HepG2 (cell line): ENCODE results near the gene CFAP100. TPM values are rescaled to one million over a fixed set of nuclear protein-coding genes. Genes with fewer than 3 reads are reported as not detected.

Source experiments
- BHLHE40 ChIP-seq: IDR thresholded peaks from 2 replicates; pipeline ENCODE4 v1.6.1; 2011; ENCODE audit warnings: low read length, improper control_type of control experiment
- DRAP1 ChIP-seq: IDR thresholded peaks from 2 replicates; pipeline ENCODE4 v1.6.1; 2016; ENCODE audit warnings: missing genetic modification reagents, missing compliant biosample characterization
- GPBP1L1 ChIP-seq: sonication (generic); formaldehyde crosslinking; IDR thresholded peaks from 2 replicates; pipeline ENCODE4 v1.5.0; 2020; ENCODE audit warnings: mild to moderate bottlenecking, missing genetic modification reagents
- GZF1 ChIP-seq: sonication (generic); formaldehyde crosslinking; IDR thresholded peaks from 2 replicates; pipeline ENCODE4 v1.5.1; 2020; ENCODE audit warnings: mild to moderate bottlenecking, missing genetic modification reagents
- HMGXB4 ChIP-seq, 2 experiments: sonication (generic) in 1 of 2; formaldehyde crosslinking in 1 of 2; IDR thresholded peaks; 2 replicates each; pipeline versions ENCODE4 v1.4.0 to v1.6.1; 2018 to 2020; ENCODE audit warnings: missing genetic modification reagents in 2 of 2, borderline replicate concordance in 1 of 2, low read depth in 1 of 2, mild to moderate bottlenecking in 1 of 2, missing biosample characterization in 1 of 2
- MED1 ChIP-seq: sonication (generic); formaldehyde crosslinking; IDR thresholded peaks from 2 replicates; pipeline ENCODE4 v1.4.0; 2020; ENCODE audit warnings: missing genetic modification reagents
- POLR2A ChIP-seq, 2 experiments: IDR thresholded peaks; 2 replicates each; pipeline ENCODE4 v1.6.1; 2011; ENCODE audit warnings: low read depth in 2 of 2, low read length in 2 of 2, mild to moderate bottlenecking in 1 of 2, moderate library complexity in 1 of 2; ENCODE audit not compliant: insufficient read depth in 1 of 2
- POLR2AphosphoS5 ChIP-seq: IDR thresholded peaks from 2 replicates; pipeline ENCODE4 v1.6.1; 2012; ENCODE audit warnings: low read depth, low read length
- RFX5 ChIP-seq: IDR thresholded peaks from 2 replicates; pipeline ENCODE4 v1.6.1; 2011; ENCODE audit warnings: low read depth, low read length, improper control_type of control experiment
- THAP11 ChIP-seq: IDR thresholded peaks from 2 replicates; pipeline ENCODE4 v1.6.1; 2016; ENCODE audit warnings: missing biosample characterization, missing genetic modification reagents
- ZBTB10 ChIP-seq: sonication (generic); formaldehyde crosslinking; IDR thresholded peaks from 2 replicates; pipeline ENCODE4 v1.4.0; 2020; ENCODE audit warnings: missing genetic modification reagents, borderline replicate concordance
- ZFX ChIP-seq: sonication (generic); formaldehyde crosslinking; IDR thresholded peaks from 2 replicates; pipeline ENCODE4 v1.4.0; 2020; ENCODE audit warnings: mild to moderate bottlenecking, low read depth, missing genetic modification reagents, moderate library complexity
- ZHX1 ChIP-seq: sonication (generic); formaldehyde crosslinking; IDR thresholded peaks from 2 replicates; pipeline ENCODE4 v1.8.1; 2022; ENCODE audit warnings: low read depth, mild to moderate bottlenecking, missing genetic modification reagents
- ZNF138 ChIP-seq: sonication (generic); formaldehyde crosslinking; IDR thresholded peaks from 2 replicates; pipeline ENCODE4 v1.5.0; 2020; ENCODE audit warnings: mild to moderate bottlenecking, low read depth, missing genetic modification reagents
- ZNF18 ChIP-seq: sonication (generic); formaldehyde crosslinking; IDR thresholded peaks from 2 replicates; pipeline ENCODE4 v1.8.0; 2022; ENCODE audit warnings: mild to moderate bottlenecking, missing genetic modification reagents; ENCODE audit not compliant: insufficient replicate concordance
- ZNF598 ChIP-seq: sonication (generic); formaldehyde crosslinking; IDR thresholded peaks from 2 replicates; pipeline ENCODE4 v1.5.1; 2020; ENCODE audit warnings: mild to moderate bottlenecking, missing genetic modification reagents, borderline replicate concordance
- ZNF747 ChIP-seq: sonication (generic); formaldehyde crosslinking; IDR thresholded peaks from 2 replicates; pipeline ENCODE4 v1.8.1; 2023; ENCODE audit warnings: missing genetic modification reagents, mild to moderate bottlenecking, borderline replicate concordance
- polyA plus RNA-seq, 8 experiments: library from polyadenylated mRNA; depleted of rRNA in 3 of 8; stranded (reverse) in 7 of 8; unstranded in 1 of 8; fragments of >200 nt; fragmentation: Illumina TruSeq in 4 of 8; extraction: Trizol in 4 of 8; gene quantifications; 2 replicates each; pipeline versions ENCODE4 v1.2.1 to v1.2.3, GENCODE V29; 2011 to 2016; ENCODE audit warnings: low read depth in 4 of 8, missing spikeins in 1 of 8, mixed read lengths in 1 of 8; ENCODE audit not compliant: insufficient read depth in 1 of 8
- total RNA-seq, 5 experiments: library from RNA; depleted of rRNA; stranded (reverse); fragments of >200 nt; fragmentation: Illumina TruSeq; extraction: Trizol; gene quantifications; 2 replicates each; pipeline ENCODE4 v1.2.3, GENCODE V29; 2016; ENCODE audit warnings: low read depth in 1 of 5

The CFAP100 gene
- total and polyA plus RNA-seq, 2 of the 13 experiments (the other 11 are each of a cell fraction or from before 2014, with no cell fraction given): 0.32 TPM; not detected in 1

- TF ChIP-seq ZNF18 (no peak), ZHX1 (peak; percentile 72; the same call in 1 of the 2 replicates), GPBP1L1 (no peak), ZFX (CRISPR knock-in tag) (peak; percentile 68; the same call in 1 of the 2 replicates), ZBTB10 (CRISPR knock-in tag) (no peak), ZNF747 (CRISPR knock-in tag) (0 out of 2 replicates have a peak, but pooled peaks have one; percentile 47), HMGXB4 (CRISPR knock-in tag; IDR thresholded peaks at IDR 0.05; ENCODE audit: borderline replicate concordance in 1 of 2, low read depth in 1 of 2) (peak; percentile 24 to 28; a peak in 1 of 4 replicates), POLR2A (IDR thresholded peaks at IDR 0.05; ENCODE audit: insufficient read depth in 1 of 2, low read depth in 2 of 2, low read length in 2 of 2) (peak in 1 of 2 experiments; percentile 58; a peak in 2 of 4 replicates), BHLHE40 (peak; percentile 21; the same call in 1 of the 2 replicates), ZNF138 (no peak), GZF1 (no peak), THAP11 (peak; percentile 68), DRAP1 (CRISPR knock-in tag) (0 out of 2 replicates have a peak, but pooled peaks have one; percentile 11), MED1 (CRISPR knock-in tag) (peak; percentile 26; the same call in 1 of the 2 replicates), RFX5 (no peak), ZNF598 (CRISPR knock-in tag) (no peak), POLR2AphosphoS5 (peak; percentile 62; the same call in 1 of the 2 replicates)
Observed at GRCh38 chr3:126475413-126476114, 80.9 kb downstream of the CFAP100 start, which contains the start of gene ZXDC (continued).
